ENCODE results near the gene SH3BP4. TPM values are rescaled to one million over a fixed set of nuclear protein-coding genes. Genes with fewer than 3 reads are reported as not detected.
A peak's percentile ranks its signal among the peaks of the same experiment; 100 is the strongest.

The SH3BP4 gene
- total RNA-seq, 1 donor from 2014 or later, result 44.1 TPM

- Mint-ChIP-seq H3K27ac (no peak overlapping the region), H3K4me1 (peaks cover 15% of the 10 kb centered on the region), H3K4me3 (no peak overlapping the region), H3K9me3 (peaks cover 14% of the 10 kb centered on the region), H3K36me3 (peaks cover 2% of the 10 kb centered on the region), H3K27me3 (ENCODE audit: low read depth) (no peaks in the 10 kb centered on the region)
- no peak for DNase-seq (ENCODE audit: low spot score in 2 of 2, unreplicated experiment in 2 of 2)
- TF ChIP-seq CTCF (IDR thresholded peaks at IDR 0.05; ENCODE audit: unreplicated experiment), result no peak
Measured at GRCh38 chr2:235070063-235070706, 118.4 kb downstream of the SH3BP4 start.

- H3K27ac Mint-ChIP-seq, result peak overlapping the region; percentile 23
- H3K9me3 Mint-ChIP-seq, result peaks cover 14% of the 10 kb centered on the region
- H3K27me3 Mint-ChIP-seq (ENCODE audit: low read depth), result no peaks in the 10 kb centered on the region
- H3K4me3 Mint-ChIP-seq, result no peak overlapping the region
- peaks cover 7% of the 10 kb centered on the region for H3K4me1 Mint-ChIP-seq
- DNase-seq (ENCODE audit: low spot score in 2 of 2, unreplicated experiment in 2 of 2), result no peak
- H3K36me3 Mint-ChIP-seq, result peaks cover 2% of the 10 kb centered on the region
- no peak for TF ChIP-seq CTCF (IDR thresholded peaks at IDR 0.05; ENCODE audit: unreplicated experiment)
Measured at GRCh38 chr2:235073868-235074413, 122.1 kb downstream of the SH3BP4 start.

- no peak for DNase-seq (ENCODE audit: low spot score in 2 of 2, unreplicated experiment in 2 of 2)
- Mint-ChIP-seq H3K4me3 (no peak overlapping the region), H3K36me3 (no peaks in the 10 kb centered on the region), H3K27ac (no peak overlapping the region), H3K4me1 (peaks cover 7% of the 10 kb centered on the region), H3K27me3 (ENCODE audit: low read depth) (no peaks in the 10 kb centered on the region), H3K9me3 (no peaks in the 10 kb centered on the region)
- TF ChIP-seq CTCF (IDR thresholded peaks at IDR 0.05; ENCODE audit: unreplicated experiment), result no peak
Measured at GRCh38 chr2:235077046-235077445, 125.2 kb downstream of the SH3BP4 start.

- no peak for DNase-seq (ENCODE audit: low spot score in 2 of 2, unreplicated experiment in 2 of 2)
- Mint-ChIP-seq H3K27ac (no peak overlapping the region), H3K27me3 (ENCODE audit: low read depth) (no peaks in the 10 kb centered on the region), H3K36me3 (no peaks in the 10 kb centered on the region), H3K4me1 (peaks cover 7% of the 10 kb centered on the region), H3K4me3 (no peak overlapping the region), H3K9me3 (no peaks in the 10 kb centered on the region)
- no peak for TF ChIP-seq CTCF (IDR thresholded peaks at IDR 0.05; ENCODE audit: unreplicated experiment)
Measured at GRCh38 chr2:235078182-235078581, 126.4 kb downstream of the SH3BP4 start.

GRCh38 chr2:235078914-235079472 lies 127.2 kb downstream of the SH3BP4 start:
- H3K27ac Mint-ChIP-seq, result no peak overlapping the region
- peaks cover 4% of the 10 kb centered on the region for H3K4me1 Mint-ChIP-seq
- H3K4me3 Mint-ChIP-seq, result no peak overlapping the region
- TF ChIP-seq CTCF (IDR thresholded peaks at IDR 0.05; ENCODE audit: unreplicated experiment), result no peak
- DNase-seq (ENCODE audit: low spot score in 2 of 2, unreplicated experiment in 2 of 2), result no peak
- no peaks in the 10 kb centered on the region for H3K9me3 Mint-ChIP-seq
- H3K36me3 Mint-ChIP-seq, result no peaks in the 10 kb centered on the region
- H3K27me3 Mint-ChIP-seq (ENCODE audit: low read depth), result no peaks in the 10 kb centered on the region
